GM06990 (cell line): ENCODE measurements around the gene MET.

Experiments used
- DNase-seq: peaks from one replicate; pipeline ENCODE4 v3.0.0-alpha.2; 2011; ENCODE audit not compliant: insufficient read length; ENCODE audit errors: extremely low read depth
- H3K27me3 ChIP-seq: replicated peaks from 2 replicates; pipeline ENCODE4 v1.6.0; 2011; ENCODE audit warnings: low read length; ENCODE audit not compliant: control insufficient read depth, insufficient read depth
- H3K36me3 ChIP-seq: 2 replicates; pipeline ENCODE4 v1.5.1; 2011; ENCODE audit warnings: low read length; ENCODE audit not compliant: control insufficient read depth, insufficient read depth
- H3K4me3 ChIP-seq: replicated peaks from 2 replicates; pipeline ENCODE4 v1.5.1; 2011; ENCODE audit warnings: low read depth, mild to moderate bottlenecking, control low read depth, low read length
- CTCF ChIP-seq: IDR thresholded peaks from 2 replicates; pipeline ENCODE4 v1.5.1; 2011; ENCODE audit warnings: low read length, control low read depth, mild to moderate bottlenecking, inconsistent platforms; ENCODE audit not compliant: insufficient read depth, poor library complexity, severe bottlenecking

The MET gene

DNA sequence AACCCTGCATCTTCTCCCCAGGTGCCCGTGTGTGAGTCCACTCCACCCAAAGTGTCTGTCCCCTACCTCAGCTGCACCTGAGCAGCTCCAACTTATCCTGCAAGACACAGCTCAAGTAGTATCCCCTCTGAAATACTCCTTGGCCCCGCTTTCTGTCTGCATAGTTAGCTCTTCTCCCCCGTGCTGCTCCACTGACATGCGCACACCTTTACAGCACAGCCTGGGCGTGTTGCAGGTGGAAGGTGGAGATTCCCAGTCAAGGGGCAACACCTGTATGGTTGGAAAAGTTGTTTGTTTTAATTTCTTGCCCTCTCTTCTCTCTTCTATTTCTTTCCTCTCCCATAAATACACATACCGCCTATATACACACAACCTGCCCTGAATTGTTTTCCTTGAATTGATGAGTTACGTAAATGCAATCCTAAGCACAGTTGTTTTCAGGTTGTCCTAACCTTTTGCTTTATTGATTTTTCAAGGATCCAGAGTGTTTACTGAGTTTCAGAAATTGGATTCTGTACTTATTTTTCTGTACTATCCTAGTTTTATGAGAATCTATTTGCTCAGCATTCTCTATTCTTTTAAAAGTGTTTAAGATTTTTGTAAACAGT lies 14.9 kb downstream of the MET start:
- no peak overlapping the region for H3K4me3 ChIP-seq
- TF ChIP-seq CTCF = no peak
- peaks cover 2% of the 10 kb centered on the region for H3K27me3 ChIP-seq
- no peak for DNase-seq
- H3K36me3 ChIP-seq = no peaks in the 10 kb centered on the region

GRCh38 chr7:116687801-116688201 lies 15.8 kb downstream of the MET start:
- DNase-seq = no peak
- Histone ChIP-seq H3K4me3 (no peak overlapping the region), H3K36me3 (no peaks in the 10 kb centered on the region), H3K27me3 (peaks cover 2% of the 10 kb centered on the region)
- TF ChIP-seq CTCF = no peak

- H3K4me3 ChIP-seq = no peak overlapping the region
- H3K36me3 ChIP-seq = no peaks in the 10 kb centered on the region
- no peak for DNase-seq
- TF ChIP-seq CTCF = no peak
- H3K27me3 ChIP-seq = peaks cover 2% of the 10 kb centered on the region
These were observed 17.8 kb downstream of the MET start for GRCh38 chr7:116689790-116690259.

GRCh38 chr7:116691664-116692063 lies 19.7 kb downstream of the MET start:
- no peak for TF ChIP-seq CTCF
- H3K4me3 ChIP-seq = no peak overlapping the region
- no peaks in the 10 kb centered on the region for H3K36me3 ChIP-seq
- no peaks in the 10 kb centered on the region; the same call in 1 of the 2 replicates for H3K27me3 ChIP-seq
- DNase-seq = no peak

DNA sequence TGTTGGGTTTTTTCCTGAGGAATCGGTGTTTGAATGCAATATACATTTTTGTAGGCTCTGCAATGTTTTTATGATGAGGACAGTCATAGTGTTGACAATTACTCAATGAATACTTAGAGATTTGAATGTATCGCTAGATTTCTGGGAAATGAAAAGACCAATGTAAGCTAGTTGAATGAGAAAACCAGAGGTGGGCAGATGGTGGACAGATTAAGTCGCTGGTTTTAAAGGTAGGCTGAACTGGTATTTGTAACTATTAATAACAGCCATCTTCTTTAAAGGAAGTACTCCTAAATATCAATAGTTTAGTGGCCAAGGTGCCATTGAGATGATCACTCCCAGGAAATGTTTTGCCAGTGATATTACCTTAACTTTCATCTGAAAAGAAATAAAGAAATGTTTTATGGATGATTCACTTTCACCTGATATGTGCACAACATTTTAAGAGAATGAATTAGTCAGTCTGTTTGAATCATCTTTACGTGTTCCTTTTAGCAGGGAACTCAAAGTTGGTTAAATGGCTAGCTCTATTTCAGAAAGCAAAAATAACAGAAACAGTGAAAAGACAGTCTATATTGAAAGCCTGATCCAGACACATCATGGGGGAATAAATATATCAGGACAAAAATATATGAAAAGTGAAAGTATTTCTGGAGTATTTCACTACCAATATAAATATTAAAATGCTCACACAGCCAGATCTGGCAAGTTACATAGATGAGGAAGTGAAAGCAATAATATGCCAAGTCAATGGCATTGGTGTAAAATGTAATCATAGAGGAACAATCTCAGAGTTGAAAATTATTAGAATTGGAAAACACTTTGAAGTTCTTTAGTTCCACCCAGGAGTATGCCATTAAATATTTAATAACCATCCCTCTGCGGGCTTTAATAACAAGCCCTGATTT lies 20.7 kb downstream of the MET start:
- no peaks in the 10 kb centered on the region; the same call in 1 of the 2 replicates for H3K27me3 ChIP-seq
- no peak for DNase-seq
- no peak for TF ChIP-seq CTCF
- no peak overlapping the region for H3K4me3 ChIP-seq
- H3K36me3 ChIP-seq = no peaks in the 10 kb centered on the region
